GM10266 (cell line): ENCODE results near the gene KIAA0040.

Experiments
- DNase-seq: peaks from one replicate; pipeline ENCODE4 v3.0.0; 2012; ENCODE audit errors: extremely low spot score
- TF ChIP-seq, protein P1 (sequence below): IDR thresholded peaks from 2 replicates; pipeline ENCODE4 v1.5.1; 2012; ENCODE audit warnings: mild to moderate bottlenecking, low read depth; ENCODE audit not compliant: control insufficient read depth, insufficient read depth; ENCODE audit errors: missing control alignments

The KIAA0040 gene

DNA sequence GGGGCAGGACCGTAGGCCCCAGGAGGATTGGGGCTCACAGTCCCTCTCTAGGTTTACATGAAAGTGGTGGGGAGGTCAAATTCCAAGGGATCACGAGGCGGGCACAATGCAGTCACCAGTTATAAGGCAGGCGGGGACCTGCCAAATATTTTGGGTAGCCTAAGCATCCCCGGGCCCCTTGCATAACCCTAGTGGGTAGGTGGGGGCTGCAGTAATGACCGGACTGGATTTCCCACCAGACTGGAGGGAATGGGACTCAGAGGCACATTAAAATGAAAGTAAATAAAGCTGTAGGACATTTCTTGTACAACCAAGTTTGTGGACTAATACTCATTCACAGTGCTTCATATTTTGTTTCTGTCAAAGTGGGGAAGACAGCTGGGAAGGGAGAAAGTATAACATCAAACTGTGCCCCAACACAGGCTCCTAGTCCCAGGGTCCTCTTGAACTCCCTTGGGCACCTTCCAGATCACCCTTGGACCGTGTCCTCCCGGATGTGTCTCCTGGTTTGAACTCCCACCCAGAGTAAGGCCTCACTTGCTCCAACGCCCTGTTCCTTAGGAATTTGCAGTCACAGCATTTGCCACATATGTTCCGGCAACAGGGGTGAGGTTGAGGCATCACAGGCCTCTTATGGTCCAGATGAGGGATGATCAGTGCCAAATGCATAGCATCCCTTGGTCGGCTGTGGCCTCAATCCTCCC, 28.4 kb upstream of the KIAA0040 start:
- TF ChIP-seq, protein P1, sequence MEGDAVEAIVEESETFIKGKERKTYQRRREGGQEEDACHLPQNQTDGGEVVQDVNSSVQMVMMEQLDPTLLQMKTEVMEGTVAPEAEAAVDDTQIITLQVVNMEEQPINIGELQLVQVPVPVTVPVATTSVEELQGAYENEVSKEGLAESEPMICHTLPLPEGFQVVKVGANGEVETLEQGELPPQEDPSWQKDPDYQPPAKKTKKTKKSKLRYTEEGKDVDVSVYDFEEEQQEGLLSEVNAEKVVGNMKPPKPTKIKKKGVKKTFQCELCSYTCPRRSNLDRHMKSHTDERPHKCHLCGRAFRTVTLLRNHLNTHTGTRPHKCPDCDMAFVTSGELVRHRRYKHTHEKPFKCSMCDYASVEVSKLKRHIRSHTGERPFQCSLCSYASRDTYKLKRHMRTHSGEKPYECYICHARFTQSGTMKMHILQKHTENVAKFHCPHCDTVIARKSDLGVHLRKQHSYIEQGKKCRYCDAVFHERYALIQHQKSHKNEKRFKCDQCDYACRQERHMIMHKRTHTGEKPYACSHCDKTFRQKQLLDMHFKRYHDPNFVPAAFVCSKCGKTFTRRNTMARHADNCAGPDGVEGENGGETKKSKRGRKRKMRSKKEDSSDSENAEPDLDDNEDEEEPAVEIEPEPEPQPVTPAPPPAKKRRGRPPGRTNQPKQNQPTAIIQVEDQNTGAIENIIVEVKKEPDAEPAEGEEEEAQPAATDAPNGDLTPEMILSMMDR = no peak
- DNase-seq = no peak

DNA sequence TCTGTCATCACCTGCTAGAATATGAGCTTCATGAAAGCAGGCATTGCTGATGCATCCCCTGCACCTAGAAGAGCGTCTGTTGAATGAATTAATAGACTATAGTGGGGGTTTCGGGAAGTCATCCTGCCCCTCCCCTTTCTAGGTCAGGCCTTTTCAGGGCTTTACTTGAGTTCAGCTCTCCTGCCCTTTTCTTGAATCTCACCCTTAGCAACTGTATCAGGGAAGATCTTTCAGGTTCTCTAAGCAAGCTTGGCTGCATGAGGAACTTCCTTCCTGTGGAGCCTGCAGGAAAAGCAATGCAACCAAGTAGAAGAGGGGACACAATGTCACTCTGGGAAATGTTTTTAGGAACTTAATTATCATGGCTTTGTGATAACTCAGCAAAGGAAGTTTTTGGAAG, 27.2 kb upstream of the KIAA0040 start:
- TF ChIP-seq, protein P1 = no peak
- no peak for DNase-seq

DNA sequence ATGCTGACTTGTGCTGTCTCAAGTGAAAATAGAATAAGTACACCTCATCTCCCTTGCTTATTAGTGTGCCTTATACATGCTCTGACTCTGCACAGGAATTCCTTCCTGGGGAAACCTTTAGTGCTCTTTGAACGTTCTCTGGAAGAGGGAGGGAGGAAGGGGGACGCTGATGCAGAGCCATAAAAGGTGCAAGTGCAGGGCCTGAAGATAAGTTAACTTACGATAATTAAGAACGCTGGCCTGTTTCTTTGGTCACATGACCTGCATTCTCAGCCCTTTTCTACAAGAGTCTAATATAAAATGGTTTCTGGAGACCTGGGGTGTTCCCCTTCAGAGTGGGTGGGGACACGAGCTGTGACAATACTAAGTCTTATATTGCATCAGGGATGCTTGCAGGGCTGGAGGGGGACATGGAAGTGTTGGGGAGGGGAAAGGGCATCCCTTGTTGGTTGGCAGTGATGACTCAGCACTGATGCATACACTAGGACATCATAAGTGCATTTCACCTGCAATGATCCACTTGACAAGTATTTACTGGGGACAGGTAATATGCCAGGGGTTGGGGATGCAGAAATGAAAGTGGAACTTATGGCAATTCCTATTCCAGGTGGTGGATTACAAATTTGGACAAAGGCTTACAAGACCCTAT, 26.3 kb upstream of the KIAA0040 start:
- TF ChIP-seq, protein P1 = no peak
- no peak for DNase-seq

DNA sequence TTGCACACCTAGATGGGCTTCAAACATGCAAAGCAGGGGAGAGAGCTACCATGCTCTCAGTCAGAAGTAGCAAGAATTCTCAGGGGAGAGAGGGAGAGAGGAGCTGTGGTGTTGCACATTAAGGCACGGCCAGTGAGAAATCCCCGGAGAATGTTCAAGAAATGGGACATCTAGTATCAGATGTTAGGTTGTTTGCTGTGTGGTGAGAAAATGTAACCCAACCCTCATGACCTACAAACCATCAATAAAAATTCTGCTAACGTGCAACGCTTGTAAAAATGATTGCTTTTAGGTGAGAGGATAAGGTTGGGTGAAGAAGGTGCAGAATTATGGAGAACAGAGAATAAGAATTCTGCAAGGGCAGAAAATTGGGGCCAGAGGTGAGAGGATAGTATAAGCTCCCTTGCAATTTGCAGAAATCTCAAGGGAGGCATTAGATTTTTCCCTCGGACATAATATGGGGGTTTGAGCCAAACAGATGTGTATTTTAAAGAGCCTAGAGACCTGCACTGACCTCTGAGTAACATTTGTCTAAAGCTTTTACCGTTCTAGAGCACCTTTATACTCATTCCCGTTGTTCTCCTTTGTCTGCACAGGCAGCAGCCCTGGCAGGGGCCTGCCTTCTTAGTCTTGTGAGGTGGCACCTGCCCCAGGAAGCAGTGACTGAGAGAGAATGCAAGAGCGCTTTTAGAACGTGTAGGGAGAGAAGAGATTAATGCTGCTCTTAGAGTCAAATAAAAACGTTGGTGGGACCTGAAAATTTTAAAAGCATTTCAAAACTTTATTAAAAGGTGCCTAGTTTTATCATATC, 25.4 kb upstream of the KIAA0040 start:
- no peak for DNase-seq
- TF ChIP-seq, protein P1 = no peak

DNA sequence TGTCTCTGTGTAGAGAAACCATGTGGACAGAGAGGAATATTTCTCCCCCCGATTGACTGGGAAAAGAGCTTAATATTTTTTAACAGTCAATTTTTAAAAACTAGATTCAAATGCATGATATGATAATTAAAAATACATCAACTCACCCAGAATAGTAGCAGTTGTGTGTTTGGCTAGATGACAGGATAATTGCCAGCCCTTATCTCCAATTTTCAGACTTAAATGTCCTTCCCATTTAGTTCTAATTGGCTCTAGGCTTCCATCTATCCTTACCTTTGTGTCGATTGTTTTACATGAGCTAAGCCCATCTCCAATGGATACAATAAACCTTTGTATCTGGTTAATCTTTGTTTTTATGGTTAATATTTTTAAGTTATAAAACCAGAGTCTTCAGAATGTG, 23.9 kb upstream of the KIAA0040 start:
- TF ChIP-seq, protein P1 = no peak
- DNase-seq = no peak

DNA sequence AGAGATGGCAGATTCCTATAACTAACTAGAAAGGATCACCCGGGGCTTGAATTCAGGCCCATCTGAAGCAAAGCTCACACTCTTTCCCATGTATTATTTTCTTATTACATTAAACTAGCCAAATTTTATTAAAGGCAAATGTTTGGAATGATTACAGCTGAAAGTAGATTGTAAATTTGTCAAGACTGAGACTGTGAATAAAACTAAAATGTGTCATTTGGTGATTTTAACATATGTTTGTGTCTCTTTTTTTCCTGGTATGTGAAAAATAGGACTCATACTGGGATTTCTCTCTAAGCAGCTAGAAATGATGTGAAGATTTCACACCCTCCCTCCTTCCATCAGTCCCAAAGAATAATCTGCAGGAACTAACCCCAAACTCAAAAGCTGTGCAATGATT, 19.1 kb upstream of the KIAA0040 start:
- no peak for DNase-seq
- TF ChIP-seq, protein P1 = no peak
